Epithelial cell of esophagus (primary cell): ENCODE measurements around the gene ARHGEF9.

Experiments used
- DNase-seq: peaks from one replicate; pipeline ENCODE4 v3.0.0; 2010; ENCODE audit warnings: low read depth
- H3K4me3 ChIP-seq: 2 replicates; pipeline ENCODE4 v1.5.1; 2011; ENCODE audit warnings: mild to moderate bottlenecking, low read length, control low read depth
- TF ChIP-seq, protein P1 (sequence below): IDR thresholded peaks from 2 replicates; pipeline ENCODE4 v1.5.1; 2011; ENCODE audit warnings: low read depth, mild to moderate bottlenecking, low read length, control low read depth, inconsistent platforms; ENCODE audit not compliant: insufficient read depth; ENCODE audit errors: missing control alignments

The ARHGEF9 gene

DNA sequence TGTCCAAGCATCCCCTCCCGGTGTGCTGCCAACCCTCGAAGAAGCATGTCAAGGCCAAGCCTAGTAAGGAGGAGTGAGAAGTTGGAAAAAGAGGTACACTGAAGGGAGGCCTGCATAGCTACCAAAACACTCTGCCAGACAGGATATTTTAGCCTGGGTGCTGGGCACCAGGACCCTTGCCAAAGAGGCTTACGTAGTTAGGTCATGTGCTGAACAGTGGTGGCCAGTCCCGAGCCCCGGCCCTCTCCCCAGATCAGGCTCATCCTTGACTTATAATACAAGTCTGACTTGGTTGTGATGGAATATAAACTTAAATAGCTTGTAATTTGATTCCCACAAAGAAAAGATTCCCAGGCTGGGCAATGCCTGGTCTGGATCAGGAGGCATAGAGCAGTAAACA lies 149.3 kb downstream of the ARHGEF9 start:
- TF ChIP-seq, protein P1, sequence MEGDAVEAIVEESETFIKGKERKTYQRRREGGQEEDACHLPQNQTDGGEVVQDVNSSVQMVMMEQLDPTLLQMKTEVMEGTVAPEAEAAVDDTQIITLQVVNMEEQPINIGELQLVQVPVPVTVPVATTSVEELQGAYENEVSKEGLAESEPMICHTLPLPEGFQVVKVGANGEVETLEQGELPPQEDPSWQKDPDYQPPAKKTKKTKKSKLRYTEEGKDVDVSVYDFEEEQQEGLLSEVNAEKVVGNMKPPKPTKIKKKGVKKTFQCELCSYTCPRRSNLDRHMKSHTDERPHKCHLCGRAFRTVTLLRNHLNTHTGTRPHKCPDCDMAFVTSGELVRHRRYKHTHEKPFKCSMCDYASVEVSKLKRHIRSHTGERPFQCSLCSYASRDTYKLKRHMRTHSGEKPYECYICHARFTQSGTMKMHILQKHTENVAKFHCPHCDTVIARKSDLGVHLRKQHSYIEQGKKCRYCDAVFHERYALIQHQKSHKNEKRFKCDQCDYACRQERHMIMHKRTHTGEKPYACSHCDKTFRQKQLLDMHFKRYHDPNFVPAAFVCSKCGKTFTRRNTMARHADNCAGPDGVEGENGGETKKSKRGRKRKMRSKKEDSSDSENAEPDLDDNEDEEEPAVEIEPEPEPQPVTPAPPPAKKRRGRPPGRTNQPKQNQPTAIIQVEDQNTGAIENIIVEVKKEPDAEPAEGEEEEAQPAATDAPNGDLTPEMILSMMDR: no peak
- no peak for DNase-seq
- H3K4me3 ChIP-seq: no peak overlapping the region

DNA sequence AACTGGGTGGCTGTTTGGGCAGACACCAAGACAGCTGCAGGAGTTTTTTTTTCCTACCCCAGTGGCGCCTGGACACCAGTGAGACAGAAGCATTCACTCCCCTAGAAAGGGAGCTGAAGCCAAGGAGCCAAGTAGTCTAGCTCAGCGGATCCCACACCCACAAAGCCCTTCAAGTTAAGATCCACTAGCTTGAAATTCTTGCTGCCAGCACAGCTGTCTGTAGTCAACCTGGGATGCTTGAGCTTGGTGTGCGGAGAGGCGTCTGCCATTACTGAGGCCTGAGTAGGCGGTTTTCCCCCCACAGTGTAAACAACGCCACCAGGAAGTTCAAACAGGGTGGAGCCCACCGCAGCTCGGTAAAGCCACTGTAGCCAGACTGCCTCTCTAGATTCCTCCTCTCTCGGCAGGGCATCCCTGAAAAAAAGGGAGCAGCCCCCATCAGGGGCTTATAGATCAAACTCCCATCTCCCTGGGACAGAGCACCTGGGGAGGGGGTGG lies 171.4 kb downstream of the ARHGEF9 start:
- TF ChIP-seq, protein P1: no peak
- no peak for DNase-seq
- H3K4me3 ChIP-seq: no peak overlapping the region

- no peak for DNase-seq
- no peak overlapping the region for H3K4me3 ChIP-seq
- TF ChIP-seq, protein P1: no peak
These were observed 199.1 kb downstream of the ARHGEF9 start for GRCh38 chrX:63585936-63586335.
